ENCODE measurements around the gene KAT8. TPM values are rescaled to one million over a fixed set of nuclear protein-coding genes. Genes with fewer than 3 reads are reported as not detected.
A peak's percentile ranks its signal among the peaks of the same experiment; 100 is the strongest.

The KAT8 gene
- total and polyA plus RNA-seq, 2 of the 13 experiments (the other 11 are each of a cell fraction or from before 2014, with no cell fraction given), result 79.0 to 84.2 TPM

GRCh38 chr16:31118223-31119155 lies 1.0 kb downstream of the KAT8 start (continued):
- TF ChIP-seq ZMYM3 (CRISPR knock-in tag; IDR thresholded peaks at IDR 0.05) (no peak), HNF1A (IDR thresholded peaks at IDR 0.05; ENCODE audit: low read depth) (no peak), HNF1A (CRISPR knock-in tag; IDR thresholded peaks at IDR 0.05; ENCODE audit: borderline replicate concordance) (no peak), POLR2AphosphoS2 (IDR thresholded peaks at IDR 0.05; ENCODE audit: low read depth, low read length) (no peak), AGO1 (IDR thresholded peaks at IDR 0.05; ENCODE audit: low read depth, low read length, poor library complexity, severe bottlenecking) (no peak), CCDC6 (CRISPR knock-in tag; IDR thresholded peaks at IDR 0.05) (no peak), ZMAT5 (CRISPR knock-in tag; IDR thresholded peaks at IDR 0.05; ENCODE audit: borderline replicate concordance, low read depth) (no peak), MBD4 (IDR thresholded peaks at IDR 0.05; ENCODE audit: borderline replicate concordance, low read length) (no peak), ZNF354B (CRISPR knock-in tag; IDR thresholded peaks at IDR 0.05) (no peak), POLR2G (IDR thresholded peaks at IDR 0.05; ENCODE audit: low read depth, low read length) (no peak), MATR3 (CRISPR knock-in tag; IDR thresholded peaks at IDR 0.05) (no peak), PLRG1 (conservative IDR thresholded peaks at IDR 0.05) (no peak), ZSCAN29 (CRISPR knock-in tag; conservative IDR thresholded peaks at IDR 0.05) (no peak), ARNT (IDR thresholded peaks at IDR 0.05) (no peak), ZNF225 (CRISPR knock-in tag; IDR thresholded peaks at IDR 0.05) (no peak), JUNB (CRISPR knock-in tag; IDR thresholded peaks at IDR 0.05; ENCODE audit: borderline replicate concordance) (no peak), BORCS8-MEF2B (CRISPR knock-in tag; IDR thresholded peaks at IDR 0.05) (no peak), ZNF782 (CRISPR knock-in tag; IDR thresholded peaks at IDR 0.05; ENCODE audit: borderline replicate concordance) (no peak), NCOA1 (CRISPR knock-in tag; IDR thresholded peaks at IDR 0.05) (0 out of 2 replicates have a peak, but pooled peaks have one; percentile 21), AKNA (CRISPR knock-in tag; IDR thresholded peaks at IDR 0.05; ENCODE audit: borderline replicate concordance) (no peak), NFIB (CRISPR knock-in tag; IDR thresholded peaks at IDR 0.05; ENCODE audit: borderline replicate concordance) (no peak), ZNF205 (CRISPR knock-in tag; IDR thresholded peaks at IDR 0.05) (no peak)

Measured in HepG2 (cell line).